Keratinocyte (primary cell): ENCODE data around the gene RAD18. TPM values are rescaled to one million over a fixed set of nuclear protein-coding genes. Genes with fewer than 3 reads are reported as not detected.
A peak's percentile ranks its signal among the peaks of the same experiment; 100 is the strongest.

Source experiments
- DNase-seq: peaks from one replicate; pipeline ENCODE4 v3.0.0-alpha.2; 2011; ENCODE audit warnings: low read depth, missing footprints, low spot score
- FAIRE-seq: peaks from 2 replicates; lab custom pipeline; 2011; peaks lifted over from hg19 to GRCh38; lab: Jason Lieb, UNC
- H2AFZ ChIP-seq: 2 replicates; pipeline ENCODE4 v1.6.0; 2012; ENCODE audit warnings: low read length, control low read depth, inconsistent platforms; ENCODE audit not compliant: control insufficient read depth
- H3K27ac ChIP-seq: 2 replicates; pipeline ENCODE4 v1.5.1; 2011; ENCODE audit warnings: low read length; ENCODE audit not compliant: control insufficient read depth, insufficient read depth
- H3K27me3 ChIP-seq: 3 replicates; pipeline ENCODE4 v1.6.0; 2011; ENCODE audit warnings: low read length; ENCODE audit not compliant: control insufficient read depth, insufficient read depth; ENCODE audit errors: extremely low read depth
- H3K36me3 ChIP-seq, 2 experiments: 2 replicates in 1 of 2; 3 replicates in 1 of 2; pipeline ENCODE4 v1.5.1; 2011; ENCODE audit warnings: low read length in 2 of 2, mild to moderate bottlenecking in 1 of 2; ENCODE audit not compliant: control insufficient read depth in 2 of 2, insufficient read depth in 2 of 2; ENCODE audit errors: extremely low read depth in 1 of 2
- H3K4me1 ChIP-seq: 3 replicates; pipeline ENCODE4 v1.5.1; 2011; ENCODE audit warnings: low read length; ENCODE audit not compliant: control insufficient read depth, insufficient read depth; ENCODE audit errors: extremely low read depth
- H3K4me2 ChIP-seq: 3 replicates; pipeline ENCODE4 v1.6.0; 2011; ENCODE audit warnings: low read depth, low read length; ENCODE audit not compliant: control insufficient read depth, insufficient read depth; ENCODE audit errors: extremely low read depth
- H3K4me3 ChIP-seq, 3 experiments: fragments of 200-600 bp in 1 of 3; sonication (generic) in 1 of 3; 2 replicates in 2 of 3; 3 replicates in 1 of 3; pipeline ENCODE4 v1.5.1; 2011 to 2016; ENCODE audit warnings: low read length in 3 of 3, mild to moderate bottlenecking in 3 of 3, control low read depth in 2 of 3, inconsistent platforms in 1 of 3, low read depth in 1 of 3, mixed read lengths in 1 of 3, mixed run types in 1 of 3, moderate library complexity in 1 of 3; ENCODE audit not compliant: control insufficient read depth in 2 of 3, insufficient read depth in 2 of 3; ENCODE audit errors: extremely low read depth in 1 of 3
- H3K79me2 ChIP-seq: 2 replicates; pipeline ENCODE4 v1.6.0; 2012; ENCODE audit warnings: low read length; ENCODE audit not compliant: control insufficient read depth, insufficient read depth
- H3K9ac ChIP-seq: 3 replicates; pipeline ENCODE4 v1.6.0; 2011; ENCODE audit warnings: low read length; ENCODE audit not compliant: control insufficient read depth, insufficient read depth; ENCODE audit errors: extremely low read depth
- H3K9me1 ChIP-seq: 3 replicates; pipeline ENCODE4 v1.6.0; 2011; ENCODE audit warnings: low read length; ENCODE audit not compliant: control insufficient read depth, insufficient read depth; ENCODE audit errors: extremely low read depth
- H3K9me3 ChIP-seq: 2 replicates; pipeline ENCODE4 v1.5.1; 2012; ENCODE audit warnings: low read depth, low read length; ENCODE audit not compliant: control insufficient read depth
- H4K20me1 ChIP-seq: 3 replicates; pipeline ENCODE4 v1.6.0; 2011; ENCODE audit warnings: low read length; ENCODE audit not compliant: control insufficient read depth, insufficient read depth; ENCODE audit errors: extremely low read depth
- EZH2 ChIP-seq: IDR thresholded peaks from one replicate; pipeline ENCODE4 v1.6.1; 2012; ENCODE audit warnings: inconsistent platforms, mild to moderate bottlenecking, low read length, moderate library complexity
- dilution Hi-C: fragments of 300-500 bp; cut with MboI; formaldehyde crosslinking; loops from one replicate; pipeline ENCODE4 v1.7.0; 2020; ENCODE audit warnings: low sequenced_read_pairs; ENCODE audit not compliant: extremely low pct_ligation_motif_present
- polyA plus RNA-seq, 5 experiments: library from polyadenylated mRNA; depleted of rRNA in 3 of 5; stranded (reverse) in 3 of 5; stranded (forward) in 1 of 5; unstranded in 1 of 5; fragments of >200 nt; gene quantifications; 1 replicate in 1 of 5; 2 replicates in 3 of 5; 3 replicates in 1 of 5; pipeline versions ENCODE4 v1.2.1 to v1.2.3, GENCODE V29; 2011 to 2012; ENCODE audit warnings: missing spikeins in 2 of 5, low read depth in 1 of 5, low replicate concordance in 1 of 5
- TF ChIP-seq, protein P1 (sequence below), 3 experiments: IDR thresholded peaks in 1 of 3; conservative IDR thresholded peaks in 1 of 3; optimal IDR thresholded peaks in 1 of 3; 2 replicates in 2 of 3; 3 replicates in 1 of 3; pipeline versions ENCODE3 to v1.5.1; 2011; ENCODE audit warnings: low read length in 3 of 3, mild to moderate bottlenecking in 3 of 3, moderate library complexity in 2 of 3, control low read depth in 1 of 3, inconsistent platforms in 1 of 3; ENCODE audit not compliant: insufficient read depth in 2 of 3; ENCODE audit errors: extremely low read depth in 1 of 3

The RAD18 gene
- polyA plus RNA-seq, 1 donor (not counting 4 experiments of a cell fraction or from before 2014, with no cell fraction given), result 16.0 TPM

DNA sequence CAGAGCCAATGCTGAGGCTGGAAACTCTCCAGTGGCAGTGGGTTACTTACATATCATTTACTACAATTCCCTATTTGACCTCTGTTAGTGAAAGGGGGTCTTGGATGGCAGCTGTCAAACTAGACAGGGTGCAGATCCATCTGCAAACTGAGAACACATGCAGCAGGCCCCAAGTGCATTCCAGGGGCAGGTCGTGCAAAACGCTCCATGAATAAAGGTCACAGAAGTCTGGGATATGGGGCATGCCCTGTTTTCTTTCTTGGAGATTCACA, 25.0 kb upstream of the RAD18 start:
- DNase-seq (no peak), FAIRE-seq (no peak)
- H3K9me3 ChIP-seq, result no peaks in the 10 kb centered on the region
- no peak overlapping the region for H2AFZ ChIP-seq
- no peaks in the 10 kb centered on the region for H3K4me1 ChIP-seq
- H3K9ac ChIP-seq, result no peak overlapping the region
- no peaks in the 10 kb centered on the region for H4K20me1 ChIP-seq
- no peak overlapping the region for H3K4me2 ChIP-seq
- peaks cover 0 to 3% of the 10 kb centered on the region in 2 experiments for H3K36me3 ChIP-seq
- no peak overlapping the region for H3K27ac ChIP-seq
- no peak overlapping the region for H3K4me3 ChIP-seq
- H3K27me3 ChIP-seq, result no peaks in the 10 kb centered on the region
- dilution Hi-C loops, result loop anchor here (25.0 kb wide), 1 partner anchor 324 kb away; no protein-coding TSS in a partner anchor
- TF ChIP-seq EZH2, result no peak
- TF ChIP-seq, protein P1, sequence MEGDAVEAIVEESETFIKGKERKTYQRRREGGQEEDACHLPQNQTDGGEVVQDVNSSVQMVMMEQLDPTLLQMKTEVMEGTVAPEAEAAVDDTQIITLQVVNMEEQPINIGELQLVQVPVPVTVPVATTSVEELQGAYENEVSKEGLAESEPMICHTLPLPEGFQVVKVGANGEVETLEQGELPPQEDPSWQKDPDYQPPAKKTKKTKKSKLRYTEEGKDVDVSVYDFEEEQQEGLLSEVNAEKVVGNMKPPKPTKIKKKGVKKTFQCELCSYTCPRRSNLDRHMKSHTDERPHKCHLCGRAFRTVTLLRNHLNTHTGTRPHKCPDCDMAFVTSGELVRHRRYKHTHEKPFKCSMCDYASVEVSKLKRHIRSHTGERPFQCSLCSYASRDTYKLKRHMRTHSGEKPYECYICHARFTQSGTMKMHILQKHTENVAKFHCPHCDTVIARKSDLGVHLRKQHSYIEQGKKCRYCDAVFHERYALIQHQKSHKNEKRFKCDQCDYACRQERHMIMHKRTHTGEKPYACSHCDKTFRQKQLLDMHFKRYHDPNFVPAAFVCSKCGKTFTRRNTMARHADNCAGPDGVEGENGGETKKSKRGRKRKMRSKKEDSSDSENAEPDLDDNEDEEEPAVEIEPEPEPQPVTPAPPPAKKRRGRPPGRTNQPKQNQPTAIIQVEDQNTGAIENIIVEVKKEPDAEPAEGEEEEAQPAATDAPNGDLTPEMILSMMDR (optimal IDR thresholded peaks at IDR 0.05 in 1 of 3, IDR thresholded peaks at IDR 0.05 in 1 of 3, conservative IDR thresholded peaks at IDR 0.05 in 1 of 3; ENCODE audit: extremely low read depth in 1 of 3, insufficient read depth in 2 of 3, low read length in 3 of 3), result no peak
- H3K9me1 ChIP-seq, result no peaks in the 10 kb centered on the region
- no peaks in the 10 kb centered on the region for H3K79me2 ChIP-seq

DNA sequence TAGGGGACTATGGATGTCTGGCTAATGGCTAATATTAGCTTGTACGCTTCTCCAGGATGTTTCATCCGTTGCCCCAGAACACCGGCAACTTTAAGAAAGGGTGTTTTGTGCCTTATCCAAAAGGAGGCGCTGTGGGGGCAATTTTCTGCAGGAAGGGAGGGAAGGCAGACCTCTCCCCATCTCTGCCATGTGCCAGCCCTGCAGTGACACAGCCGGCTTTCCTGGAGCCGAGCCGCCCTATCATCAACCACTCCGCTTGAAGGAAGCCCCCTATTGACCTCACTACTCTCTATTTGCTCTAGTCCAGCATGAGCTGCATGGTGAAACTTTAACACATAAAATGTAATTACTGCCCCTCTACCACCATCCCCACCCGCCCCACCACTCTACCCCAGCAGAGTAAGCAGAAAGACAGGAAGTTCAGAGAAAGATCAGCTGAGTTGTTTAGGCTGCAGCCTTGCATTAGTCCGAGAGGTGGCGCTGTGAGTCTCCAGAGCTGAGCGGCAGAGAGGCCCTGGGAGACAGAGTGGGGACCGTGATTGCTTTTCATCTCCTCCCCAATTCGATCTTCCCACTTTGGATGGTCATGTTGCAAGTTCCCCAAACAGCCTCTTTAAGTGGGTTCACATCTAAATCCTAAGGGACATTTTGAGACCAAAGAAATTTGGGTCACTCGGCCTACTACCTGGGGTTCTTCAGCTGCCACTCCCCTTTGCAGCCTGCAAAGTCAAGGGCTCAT, 24.5 kb upstream of the RAD18 start:
- H2AFZ ChIP-seq, result no peak overlapping the region
- dilution Hi-C loops, result loop anchor here (25.0 kb wide), 1 partner anchor 324 kb away; no protein-coding TSS in a partner anchor
- DNase-seq (no peak), FAIRE-seq (peak; percentile 48)
- no peaks in the 10 kb centered on the region for H3K9me3 ChIP-seq
- no peaks in the 10 kb centered on the region for H3K79me2 ChIP-seq
- no peak for TF ChIP-seq EZH2
- TF ChIP-seq, protein P1 (optimal IDR thresholded peaks at IDR 0.05 in 1 of 3, IDR thresholded peaks at IDR 0.05 in 1 of 3, conservative IDR thresholded peaks at IDR 0.05 in 1 of 3; ENCODE audit: extremely low read depth in 1 of 3, insufficient read depth in 2 of 3, low read length in 3 of 3), result peak; percentile 82 to 89 (median 84)
- H3K9me1 ChIP-seq, result no peaks in the 10 kb centered on the region
- no peak overlapping the region for H3K4me3 ChIP-seq
- H3K4me2 ChIP-seq, result no peak overlapping the region
- peaks cover 0 to 3% of the 10 kb centered on the region in 2 experiments for H3K36me3 ChIP-seq
- H3K27me3 ChIP-seq, result no peaks in the 10 kb centered on the region
- no peaks in the 10 kb centered on the region for H4K20me1 ChIP-seq
- no peak overlapping the region for H3K27ac ChIP-seq
- H3K9ac ChIP-seq, result no peak overlapping the region
- no peaks in the 10 kb centered on the region for H3K4me1 ChIP-seq
